Heart right ventricle (tissue), 16 donors: ENCODE results near the gene CCDC91. TPM values are rescaled to one million over a fixed set of nuclear protein-coding genes. Genes with fewer than 3 reads are reported as not detected.

Experiments used
- ATAC-seq, 8 donors: fragments of 200-7000 bp; cut with Tn5 transposase; one replicate each; pipeline ENCODE4 v1.9.1; 2020; ENCODE audit warnings: mild to moderate bottlenecking in 8 of 8, moderate library complexity in 8 of 8, moderate number of reproducible peaks in 1 of 8
- DNase-seq, 2 donors: peaks; one replicate each; pipeline ENCODE4 v3.0.0-alpha.2; 2020
- H3K27ac ChIP-seq, 10 donors: fragments of 200-600 bp; sonication (generic) in 2 of 10; one replicate each; pipeline versions ENCODE4 v1.5.0 to v1.8.0; 2020 to 2022; ENCODE audit warnings: mild to moderate bottlenecking in 3 of 10
- H3K27me3 ChIP-seq, 7 donors: fragments of 200-600 bp; one replicate each; pipeline ENCODE4 v1.8.0; 2021 to 2022; ENCODE audit warnings: mild to moderate bottlenecking in 2 of 7
- H3K36me3 ChIP-seq, 9 donors: fragments of 200-600 bp; sonication (generic) in 1 of 9; one replicate each; pipeline versions ENCODE4 v1.5.0 to v1.8.0; 2020 to 2022; ENCODE audit warnings: mild to moderate bottlenecking in 2 of 9
- H3K4me1 ChIP-seq, 9 donors: fragments of 200-600 bp; sonication (generic) in 1 of 9; one replicate each; pipeline versions ENCODE4 v1.5.0 to v1.8.0; 2020 to 2022; ENCODE audit warnings: mild to moderate bottlenecking in 4 of 9
- H3K4me3 ChIP-seq, 10 donors: fragments of 200-600 bp; sonication (generic) in 2 of 10; one replicate each; pipeline versions ENCODE4 v1.5.0 to v1.8.0; 2020 to 2022; ENCODE audit warnings: mild to moderate bottlenecking in 7 of 10, moderate library complexity in 2 of 10
- H3K9me3 ChIP-seq, 11 donors: fragments of 200-600 bp in 10 of 11; sonication (generic) in 2 of 11; one replicate each; pipeline versions ENCODE4 v1.5.0 to v1.8.0; 2013 to 2022; ENCODE audit warnings: mild to moderate bottlenecking in 2 of 11, control low read depth in 1 of 11, moderate library complexity in 1 of 11
- WGBS, 2 donors: extraction: QIAGEN DNeasy Blood & Tissue Kit; methylation state at CpG; one replicate each; pipeline ENCODE4 v1.1.7; 2013; ENCODE audit warnings: inconsistent platforms in 1 of 2; 5-methylcytosine and 5-hydroxymethylcytosine counted together
- intact Hi-C, 10 donors: fragments of 100-400 bp; cut with DNase I; formaldehyde crosslinking; loops; one replicate each; pipeline versions ENCODE4 v1.11.1 to v1.14.2; 2022
- polyA plus RNA-seq, 2 donors: library from polyadenylated mRNA; stranded (reverse); fragments of 200-250 nt; gene quantifications; one replicate each; pipeline ENCODE4 v1.2.3, GENCODE V29; 2013
- total RNA-seq, 10 donors: library from RNA; stranded (reverse); fragmentation: NEBNext Ultra II Directional in 3 of 10; extraction: Animal tissue kit (Norgen Biotek cat#: 25700) in 3 of 10; gene quantifications; one replicate each; pipeline versions ENCODE4 v1.2.1 to v1.2.4, GENCODE V29; 2021 to 2023
- TF ChIP-seq, protein P1 (sequence below), 9 donors: fragments of 200-600 bp; sonication (generic) in 2 of 9; IDR thresholded peaks; one replicate each; pipeline versions ENCODE4 v1.5.0 to v1.8.0; 2021 to 2022; ENCODE audit warnings: antibody characterized with exemption in 9 of 9, mild to moderate bottlenecking in 5 of 9, moderate library complexity in 1 of 9
- donor health status: Arrhythmogenic right ventricular cardiomyopathy.
- donor health status: ischemic (EF 13 %, LVEDD 7.1; RV severe dilation, severe dysfunction).
- donor health status: healthy with polysubstance abuse.
- donor health status: DM: no; HTN: yes; CAD: no.
- donor health status: DM: no; HTN: no; CAD: no.
- donor health status: ischemic (EF 25% LVEDD 6.9; RV normal size, moderate dysfunction).
- donor health status: ischemic (EF 25% LVEDD 5.7; RV mildly dilated, moderate dysfunction).
- donor health status: healthy.
- donor health status: DM: yes; HTN: yes; CAD: no.
- donor health status: Ischemic cardiomyopathy.
- donor health status: ischemic (EF 35%, LVEDD 5.7; RV mildly dilated, moderate dysfunction).
- donor health status: nonischemic (EF 11% LVEDD 7.7; RV severe dilation, severe dysfunction).
- donor health status: DM: yes; HTN: yes; CAD: no.
- donor health status: PGD.
- donor health status: ischemic (EF 29% LVEDD 5.4; RV normal size, mild dysfunction).
- donor health status: nonischemic (EF 23%, LVEDD 6.1; RV moderate dilation, normal function).

The CCDC91 gene
- total and polyA plus RNA-seq, 12 donors, result 20.5 to 66.4 (median 54.5) TPM

DNA sequence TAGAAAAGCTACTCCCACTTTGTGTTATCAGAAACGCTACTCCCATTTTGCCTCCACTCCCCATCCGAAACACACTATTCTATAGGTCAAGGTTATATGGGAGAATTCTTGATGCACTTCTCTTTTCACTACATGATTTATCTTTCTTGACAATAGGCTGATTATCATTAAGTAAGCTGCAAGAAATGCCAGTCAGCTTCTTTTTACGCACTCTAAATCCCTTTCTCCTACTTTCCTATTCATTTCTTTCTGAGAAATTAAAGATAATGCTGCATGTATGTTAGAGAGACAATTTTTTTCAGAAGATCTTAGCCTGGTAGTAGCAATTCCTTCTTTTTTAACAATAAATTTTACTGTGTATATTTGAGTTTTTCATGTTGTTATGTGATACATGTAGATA is 41.0 kb upstream of the CCDC91 start:
- Histone ChIP-seq H3K36me3 (no peaks in the 10 kb centered on the region), H3K27me3 (no peaks in the 10 kb centered on the region), H3K9me3 (peaks cover 0 to 14% (median 0%) of the 10 kb centered on the region in 11 donors), H3K27ac (no peak overlapping the region), H3K4me3 (no peak overlapping the region), H3K4me1 (no peaks in the 10 kb centered on the region)
- ATAC-seq (no peak), DNase-seq (no peak)
- intact Hi-C loops, result no loop called here
- WGBS, 2 donors, result 71 to 86% methylated on average over 3 of the region's 3 CpGs
- TF ChIP-seq, protein P1, sequence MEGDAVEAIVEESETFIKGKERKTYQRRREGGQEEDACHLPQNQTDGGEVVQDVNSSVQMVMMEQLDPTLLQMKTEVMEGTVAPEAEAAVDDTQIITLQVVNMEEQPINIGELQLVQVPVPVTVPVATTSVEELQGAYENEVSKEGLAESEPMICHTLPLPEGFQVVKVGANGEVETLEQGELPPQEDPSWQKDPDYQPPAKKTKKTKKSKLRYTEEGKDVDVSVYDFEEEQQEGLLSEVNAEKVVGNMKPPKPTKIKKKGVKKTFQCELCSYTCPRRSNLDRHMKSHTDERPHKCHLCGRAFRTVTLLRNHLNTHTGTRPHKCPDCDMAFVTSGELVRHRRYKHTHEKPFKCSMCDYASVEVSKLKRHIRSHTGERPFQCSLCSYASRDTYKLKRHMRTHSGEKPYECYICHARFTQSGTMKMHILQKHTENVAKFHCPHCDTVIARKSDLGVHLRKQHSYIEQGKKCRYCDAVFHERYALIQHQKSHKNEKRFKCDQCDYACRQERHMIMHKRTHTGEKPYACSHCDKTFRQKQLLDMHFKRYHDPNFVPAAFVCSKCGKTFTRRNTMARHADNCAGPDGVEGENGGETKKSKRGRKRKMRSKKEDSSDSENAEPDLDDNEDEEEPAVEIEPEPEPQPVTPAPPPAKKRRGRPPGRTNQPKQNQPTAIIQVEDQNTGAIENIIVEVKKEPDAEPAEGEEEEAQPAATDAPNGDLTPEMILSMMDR (IDR thresholded peaks at IDR 0.05), result no peak

- no peak for ATAC-seq
- 42 to 72% methylated on average over 1 of the region's 1 CpG for WGBS, 2 donors
- Histone ChIP-seq H3K4me1 (no peaks in the 10 kb centered on the region), H3K36me3 (no peaks in the 10 kb centered on the region), H3K4me3 (no peak overlapping the region), H3K27me3 (no peaks in the 10 kb centered on the region), H3K27ac (no peak overlapping the region), H3K9me3 (peaks cover 0 to 6% (median 0%) of the 10 kb centered on the region in 11 donors)
- intact Hi-C loops, result no loop called here
- TF ChIP-seq, protein P1 (IDR thresholded peaks at IDR 0.05), result no peak
- no peak for DNase-seq
These were observed 33.9 kb upstream of the CCDC91 start for GRCh38 chr12:28156362-28156761.

DNA sequence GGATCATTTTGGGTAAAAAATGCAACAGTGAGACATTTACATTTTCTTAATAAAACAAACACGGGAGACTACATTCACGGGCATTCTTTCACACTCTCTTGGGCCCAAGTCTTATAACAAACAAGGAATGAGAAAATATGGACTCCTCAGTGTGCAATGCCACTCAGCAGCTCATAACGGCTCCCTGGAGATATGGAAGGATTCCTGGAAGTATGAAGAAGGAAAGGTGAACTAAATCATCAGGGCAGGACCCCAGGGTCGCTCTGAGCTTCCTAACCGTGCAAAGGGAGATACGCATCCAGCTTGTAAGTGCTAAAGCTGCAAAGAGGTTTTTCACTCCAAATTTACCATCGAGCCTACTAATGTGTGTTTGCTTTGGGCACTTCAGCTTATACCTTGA is 33.5 kb upstream of the CCDC91 start:
- no peak overlapping the region for H3K27ac ChIP-seq
- no peaks in the 10 kb centered on the region for H3K27me3 ChIP-seq
- no peaks in the 10 kb centered on the region for H3K36me3 ChIP-seq
- H3K9me3 ChIP-seq, result peaks cover 0 to 6% (median 0%) of the 10 kb centered on the region in 11 donors
- DNase-seq (no peak), ATAC-seq (no peak)
- WGBS, 2 donors, result 69 to 75% methylated on average over 7 of the region's 7 CpGs
- intact Hi-C loops, result no loop called here
- no peak overlapping the region for H3K4me3 ChIP-seq
- H3K4me1 ChIP-seq, result no peaks in the 10 kb centered on the region
- TF ChIP-seq, protein P1 (IDR thresholded peaks at IDR 0.05), result no peak

DNA sequence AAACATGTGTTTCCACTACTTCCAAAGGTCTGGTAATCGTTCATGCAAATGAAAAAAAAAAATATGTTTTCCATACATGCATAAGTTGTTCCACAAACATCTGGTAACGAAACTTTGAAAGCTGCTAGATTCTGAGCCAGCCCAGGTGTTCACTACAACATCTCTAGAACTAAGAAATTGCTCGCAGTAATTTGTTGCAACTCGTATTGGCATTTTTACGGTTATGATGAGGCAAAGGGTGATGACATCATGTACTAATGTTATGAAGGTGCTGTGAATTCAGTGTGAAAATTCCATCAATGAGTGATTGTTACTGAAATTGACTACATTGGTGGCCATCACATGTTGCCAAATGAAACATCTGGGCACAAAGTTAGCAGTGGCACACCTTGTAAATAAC is 31.9 kb upstream of the CCDC91 start:
- WGBS, 2 donors, result 92 to 95% methylated on average over 5 of the region's 5 CpGs

More for the DNA sequence above, 31.9 kb upstream of the CCDC91 start:
- H3K27me3 ChIP-seq, result no peaks in the 10 kb centered on the region
- H3K27ac ChIP-seq, result no peak overlapping the region
- H3K9me3 ChIP-seq, result no peaks in the 10 kb centered on the region
- DNase-seq (no peak), ATAC-seq (no peak)
- H3K36me3 ChIP-seq, result no peaks in the 10 kb centered on the region
- intact Hi-C loops, result no loop called here
- TF ChIP-seq, protein P1 (IDR thresholded peaks at IDR 0.05), result no peak
- no peak overlapping the region for H3K4me3 ChIP-seq
- H3K4me1 ChIP-seq, result peaks cover 0 to 6% (median 0%) of the 10 kb centered on the region in 9 donors
